GM04504 (cell line): ENCODE results near the gene C9orf153.

Source experiments
- DNase-seq: peaks from one replicate; pipeline ENCODE4 v3.0.0-alpha.2; 2012; ENCODE audit warnings: low read depth

The C9orf153 gene

DNA sequence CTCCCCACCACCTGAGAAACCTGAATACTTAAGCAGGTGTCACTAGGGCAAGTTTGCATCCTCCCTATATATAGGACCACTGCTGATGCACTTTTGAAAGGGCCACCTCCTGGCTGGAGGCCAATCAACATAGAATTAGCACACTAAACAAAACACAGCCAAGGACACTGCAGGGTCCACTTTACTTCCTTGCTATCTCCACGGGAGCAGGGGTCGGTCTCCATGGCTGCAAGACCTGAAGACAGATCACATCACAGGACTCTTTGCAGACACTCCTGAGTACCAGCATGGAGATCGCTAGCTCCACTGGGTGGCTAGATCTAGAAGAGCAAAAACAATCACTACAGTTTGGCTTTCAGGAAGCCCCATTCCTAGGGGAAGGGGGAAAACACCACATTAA is 72.3 kb downstream of the C9orf153 start:
- DNase-seq = no peak

DNA sequence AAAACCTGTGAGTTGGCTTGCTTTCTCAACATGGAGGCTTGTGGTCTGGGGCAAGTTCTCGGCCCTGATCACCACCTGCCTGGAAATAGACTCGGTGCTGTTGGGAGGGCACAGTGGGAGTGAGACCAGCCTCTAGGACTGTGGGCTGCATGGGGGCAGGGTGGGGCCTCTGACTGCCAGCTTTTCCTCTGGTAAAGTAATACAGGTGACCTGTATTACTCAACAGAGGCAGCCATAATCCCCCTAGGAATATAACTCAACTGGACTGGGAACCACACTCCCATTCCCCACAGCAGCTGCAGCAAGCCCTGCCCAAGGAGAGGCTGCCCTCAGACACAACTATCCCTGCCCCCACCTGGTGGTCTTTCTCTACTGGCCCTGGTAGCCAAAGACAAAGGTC is 72.8 kb downstream of the C9orf153 start:
- no peak for DNase-seq

DNA sequence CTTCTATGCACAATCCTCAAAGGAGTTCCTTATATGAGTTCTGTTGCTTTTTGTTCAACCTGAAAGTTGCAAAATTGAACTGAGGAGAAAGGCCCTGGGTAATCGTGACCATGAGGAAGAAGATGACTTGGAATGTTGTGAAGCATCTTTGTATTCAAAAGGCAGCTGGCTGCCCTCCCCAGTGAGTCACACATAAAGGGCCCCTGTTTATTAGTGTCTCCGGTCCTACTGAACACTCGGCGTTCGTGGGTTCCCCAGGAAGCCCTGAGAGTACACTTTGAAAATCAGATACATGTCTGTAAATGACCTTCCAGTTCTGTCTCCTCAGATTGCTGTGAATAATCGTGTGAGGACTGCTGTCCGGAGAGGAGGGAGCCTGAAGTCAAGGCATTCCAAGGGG is 73.6 kb downstream of the C9orf153 start:
- no peak for DNase-seq

DNA sequence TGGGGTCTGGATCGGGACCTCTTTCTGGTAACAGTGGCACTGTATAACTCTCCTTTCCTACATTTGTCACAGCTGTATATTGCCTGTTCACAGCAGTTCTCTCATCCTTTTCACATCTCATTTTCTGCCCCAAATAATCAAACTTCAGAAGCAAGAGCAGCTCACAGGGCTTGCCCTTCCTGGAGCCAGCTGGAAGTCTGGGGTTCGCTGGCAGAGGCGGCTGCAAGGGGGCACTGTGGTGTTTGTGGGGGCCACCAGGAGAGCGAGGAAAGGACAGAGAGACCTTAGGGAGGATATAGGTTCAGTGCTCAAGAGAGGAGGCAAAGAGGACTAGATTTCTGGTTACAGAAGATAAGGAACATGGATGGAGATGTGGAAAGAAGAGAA is 75.3 kb downstream of the C9orf153 start:
- no peak for DNase-seq

DNA sequence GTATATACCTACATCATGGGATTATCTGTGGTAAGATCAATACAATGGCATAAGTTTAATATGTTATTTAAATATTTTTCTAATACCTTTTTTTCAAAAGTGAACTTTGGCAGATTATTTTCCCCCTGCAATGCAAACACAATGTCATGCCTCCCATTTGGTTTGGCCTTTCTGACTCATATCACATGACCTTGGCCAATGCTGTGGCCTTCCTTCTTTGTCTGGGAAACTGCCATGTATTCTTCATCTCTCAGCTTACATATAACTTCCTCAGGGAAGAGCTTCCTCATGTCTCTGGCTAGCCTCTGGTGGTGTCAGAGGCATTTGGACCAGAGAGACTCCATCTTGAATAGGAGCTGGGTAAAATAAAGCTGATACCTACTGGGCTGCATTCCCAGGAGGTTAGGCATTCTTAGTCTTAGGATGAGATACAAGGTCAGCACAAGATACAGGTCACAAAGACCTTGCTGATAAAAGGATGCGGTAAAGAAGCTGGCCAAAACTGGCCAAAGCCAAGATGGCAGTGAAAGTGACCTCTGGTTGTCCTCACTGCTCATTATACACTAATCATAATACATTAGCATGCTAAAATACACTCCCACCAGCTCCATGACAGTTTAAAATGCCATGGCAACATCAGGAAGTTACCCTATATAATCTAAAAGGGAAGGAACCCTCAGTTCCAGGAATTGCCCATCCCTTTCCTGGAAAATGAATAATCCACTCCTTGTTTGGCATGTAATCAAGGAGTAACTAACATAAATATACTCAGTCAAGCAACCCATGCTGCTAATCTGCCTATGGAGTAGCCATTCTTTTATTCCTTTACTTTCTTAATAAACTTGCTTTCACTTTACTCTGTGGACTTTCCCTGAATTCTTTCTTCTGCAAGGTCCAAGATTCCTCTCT is 76.0 kb downstream of the C9orf153 start:
- DNase-seq = no peak

DNA sequence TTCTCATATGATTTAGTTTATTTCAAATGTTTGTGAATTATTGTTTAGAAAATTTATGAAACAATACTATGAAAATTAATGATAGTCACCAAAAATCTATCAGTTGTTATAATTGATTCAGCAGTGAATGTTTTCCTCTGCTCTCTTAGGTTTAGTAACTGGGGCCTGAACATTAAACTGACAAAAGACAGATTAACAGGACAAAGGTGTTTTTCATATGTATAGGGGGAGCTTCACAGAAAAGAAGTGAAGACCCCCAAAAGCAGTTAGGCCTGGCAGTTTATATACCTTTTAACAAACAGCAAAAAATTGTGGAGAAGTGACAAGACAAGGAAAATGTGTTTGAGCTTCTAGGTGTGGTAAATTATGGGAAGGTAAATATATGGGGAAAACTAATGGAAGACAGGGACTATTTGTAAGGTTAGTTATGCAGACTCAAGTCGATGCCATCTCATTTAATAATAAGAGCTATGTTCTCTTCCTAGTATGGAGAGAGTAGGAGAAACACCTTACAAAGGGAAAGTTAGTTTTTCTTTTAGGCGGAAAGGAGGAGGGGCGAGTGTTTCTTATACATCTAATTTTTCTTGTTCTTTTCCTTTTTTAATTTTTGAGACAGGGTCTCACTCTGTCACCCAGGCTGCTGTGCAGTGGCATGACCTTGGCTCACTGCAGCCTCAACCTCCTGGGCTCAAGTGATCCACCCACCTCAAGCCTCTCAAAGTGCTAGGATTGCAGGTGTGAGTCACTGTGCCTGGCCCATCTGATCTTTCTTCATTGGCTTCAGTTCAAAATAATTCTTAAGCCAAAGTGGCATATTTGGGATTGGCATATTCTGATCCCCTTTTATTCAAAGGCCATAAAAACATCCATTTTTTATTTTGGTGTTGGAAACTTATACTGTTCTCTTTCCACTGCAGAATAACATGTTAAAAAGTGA is 77.8 kb downstream of the C9orf153 start:
- no peak for DNase-seq

DNA sequence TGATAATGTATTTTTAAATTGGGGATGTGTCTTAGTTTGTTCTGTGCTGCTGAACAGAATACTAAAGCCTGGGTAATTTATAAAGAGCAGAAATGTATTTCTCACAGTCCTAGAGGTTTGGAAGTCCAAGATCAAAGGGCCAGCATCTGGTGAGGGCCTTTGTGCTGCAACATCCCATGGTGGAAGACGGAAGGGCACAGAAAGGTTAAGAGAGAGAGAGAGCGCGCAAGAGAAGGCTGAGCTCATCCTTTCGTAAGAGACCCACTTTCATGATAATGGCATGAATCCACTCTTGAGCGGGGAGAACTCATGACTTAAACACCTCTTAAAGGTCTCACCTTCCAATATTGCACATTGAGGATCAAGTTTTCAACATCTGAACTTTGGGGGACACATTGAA is 81.0 kb downstream of the C9orf153 start:
- DNase-seq = no peak

DNA sequence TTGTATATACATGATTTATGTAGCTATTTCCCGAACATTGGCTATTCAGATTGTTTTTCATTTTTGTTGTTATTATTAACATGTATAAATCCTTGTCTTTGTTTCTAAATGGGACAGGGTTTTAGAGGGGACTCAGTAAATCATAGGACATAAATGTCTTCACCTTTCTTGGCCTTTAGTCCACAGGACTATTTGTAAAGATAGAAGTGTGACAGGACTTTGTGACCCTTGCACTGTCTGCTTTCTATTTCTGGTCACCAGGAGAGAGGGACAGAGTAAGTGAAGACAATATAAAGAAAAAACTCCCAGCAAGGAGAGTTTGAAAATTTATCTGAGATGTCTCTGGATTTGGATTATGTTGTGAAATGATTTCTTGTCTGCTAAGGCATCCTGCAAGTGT is 81.5 kb downstream of the C9orf153 start:
- no peak for DNase-seq

DNA sequence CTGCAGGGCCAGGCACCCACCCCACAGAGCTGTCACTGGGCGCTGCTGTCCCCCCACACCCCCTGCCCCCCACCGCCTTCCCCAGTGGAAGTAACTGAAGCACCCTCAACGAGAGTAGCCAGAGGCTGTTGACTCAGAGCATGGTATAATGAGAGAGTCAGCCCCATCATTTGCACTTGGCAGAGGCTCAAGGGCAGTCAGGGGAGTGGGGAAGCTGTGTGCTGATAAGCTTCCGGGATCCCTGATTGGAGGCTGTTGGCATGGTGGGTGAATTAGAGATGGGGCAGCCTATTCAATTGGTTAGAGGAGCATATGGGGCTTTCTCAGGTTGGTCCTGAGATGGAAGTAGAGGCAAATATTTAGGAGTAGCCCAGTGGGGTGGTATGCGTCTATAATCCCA is 83.0 kb downstream of the C9orf153 start:
- DNase-seq = no peak

DNA sequence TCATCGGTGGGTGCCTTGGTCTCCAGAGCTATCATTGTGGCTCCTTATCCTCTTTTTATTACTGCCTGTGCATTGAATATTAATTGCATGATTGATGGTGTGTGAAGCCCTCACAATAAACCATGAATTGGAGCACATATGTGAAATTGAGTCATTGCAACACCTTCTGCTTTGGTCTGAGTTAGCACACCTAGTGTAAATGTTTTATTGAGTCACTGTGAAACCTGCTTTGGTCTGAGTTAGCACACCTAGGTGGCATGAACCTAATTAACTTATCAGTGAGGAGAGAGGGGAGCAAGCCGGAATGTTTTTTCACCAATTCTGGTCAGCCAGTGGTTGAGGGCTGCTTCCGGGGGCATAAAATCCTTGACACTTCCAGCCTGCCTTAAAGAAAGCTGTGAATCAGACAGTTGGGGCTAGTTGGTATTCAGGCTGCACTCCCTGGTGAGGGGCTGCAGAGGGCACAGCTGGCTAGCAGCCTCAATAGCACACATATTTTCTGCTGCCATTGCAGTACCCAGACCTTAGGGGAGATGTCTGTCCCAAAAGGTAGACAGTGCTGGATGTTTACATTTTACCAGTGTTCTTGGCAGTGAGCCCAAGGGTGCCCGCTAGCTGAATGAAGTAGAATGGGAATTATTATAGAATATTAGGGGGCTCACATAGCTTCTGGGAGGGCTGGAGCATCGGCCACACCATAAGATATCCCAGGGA is 83.6 kb downstream of the C9orf153 start:
- no peak for DNase-seq

DNA sequence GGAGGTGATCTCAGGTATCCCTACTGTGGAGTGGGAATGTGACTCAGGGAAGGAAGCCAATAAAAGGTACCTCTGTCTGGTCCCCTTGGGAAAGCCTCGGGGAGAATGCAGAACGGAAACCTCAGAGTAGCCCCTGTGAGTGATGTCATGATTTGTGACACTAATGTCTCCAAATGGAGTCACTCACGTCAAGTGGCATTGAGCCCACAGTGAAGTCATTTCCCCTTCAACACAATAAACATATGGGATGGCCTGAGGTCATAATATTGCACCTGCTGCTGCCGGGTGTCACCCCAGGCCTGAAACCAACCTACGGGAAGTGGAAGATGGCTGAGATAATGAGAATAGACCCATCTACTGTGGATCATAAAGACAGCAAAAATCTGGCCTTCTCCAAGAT is 84.2 kb downstream of the C9orf153 start:
- no peak for DNase-seq
